ENCODE data around the gene EFHD2.
"Not testable (repeated sequence)": the region's sequence is repeated elsewhere in the genome, so short reads cannot be mapped to it uniquely, and the experiment has no call there.

The EFHD2 gene

GRCh38 chr1:15432324-15432723 is 22.6 kb downstream of the EFHD2 start:
- Histone ChIP-seq H3K27me3 (no peaks in the 10 kb centered on the region), H3K36me3 (peaks cover 0 to 29% (median 9%) of the 10 kb centered on the region in 3 donors), H3K9me3 (no peaks in the 10 kb centered on the region), H3K4me1 (no peaks in the 10 kb centered on the region), H3K27ac (no peak overlapping the region), H3K4me3 (no peak overlapping the region)
- DNase-seq: no peak
- no peak for TF ChIP-seq CTCF (IDR thresholded peaks at IDR 0.05)
- intact Hi-C loops (cut with DNase I; ENCODE audit: low total_unique reads): no loop called here

- DNase-seq: no peak
- no peak overlapping the region for H3K4me3 ChIP-seq
- no peak for TF ChIP-seq CTCF (IDR thresholded peaks at IDR 0.05)
- intact Hi-C loops (cut with DNase I; ENCODE audit: low total_unique reads): no loop called here
- H3K27ac ChIP-seq: no peak overlapping the region
- no peaks in the 10 kb centered on the region for H3K4me1 ChIP-seq
- no peaks in the 10 kb centered on the region for H3K9me3 ChIP-seq
- H3K27me3 ChIP-seq: no peaks in the 10 kb centered on the region
- peaks cover 0 to 18% (median 5%) of the 10 kb centered on the region in 3 donors for H3K36me3 ChIP-seq
Measured at GRCh38 chr1:15433471-15433870, 23.8 kb downstream of the EFHD2 start.

DNA sequence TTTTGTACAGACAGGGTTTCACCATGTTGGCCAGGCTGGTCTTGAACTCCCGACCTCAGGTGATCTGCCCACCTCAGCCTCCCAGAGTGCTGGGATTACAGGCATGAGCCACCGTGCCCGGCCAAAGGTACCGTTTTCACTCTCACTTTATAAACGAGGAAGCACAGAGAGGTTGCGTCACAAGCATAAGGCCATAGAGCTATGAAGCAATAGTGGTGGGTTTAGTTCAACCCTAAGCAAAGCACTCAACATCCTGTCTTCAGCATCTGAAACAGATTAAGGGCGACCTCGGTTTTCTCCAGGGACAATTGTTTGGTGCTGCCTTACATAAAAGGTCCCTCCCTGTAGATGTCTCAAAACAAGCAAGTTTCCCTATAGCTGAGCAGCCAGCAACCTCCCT is 25.1 kb downstream of the EFHD2 start:
- intact Hi-C loops (cut with DNase I; ENCODE audit: low total_unique reads); H3K27ac ChIP-seq; H3K4me1 ChIP-seq; H3K4me3 ChIP-seq; H3K36me3 ChIP-seq; H3K9me3 ChIP-seq; DNase-seq; H3K27me3 ChIP-seq: not testable (repeated sequence)

- Histone ChIP-seq H3K27me3 (no peaks in the 10 kb centered on the region), H3K27ac (no peak overlapping the region), H3K36me3 (peaks cover 0 to 5% (median 0%) of the 10 kb centered on the region in 3 donors), H3K4me3 (no peak overlapping the region), H3K4me1 (no peaks in the 10 kb centered on the region), H3K9me3 (no peaks in the 10 kb centered on the region)
- TF ChIP-seq CTCF (IDR thresholded peaks at IDR 0.05): no peak
- intact Hi-C loops (cut with DNase I; ENCODE audit: low total_unique reads): no loop called here
- no peak for DNase-seq
Measured at GRCh38 chr1:15435239-15436077, 25.8 kb downstream of the EFHD2 start.

DNA sequence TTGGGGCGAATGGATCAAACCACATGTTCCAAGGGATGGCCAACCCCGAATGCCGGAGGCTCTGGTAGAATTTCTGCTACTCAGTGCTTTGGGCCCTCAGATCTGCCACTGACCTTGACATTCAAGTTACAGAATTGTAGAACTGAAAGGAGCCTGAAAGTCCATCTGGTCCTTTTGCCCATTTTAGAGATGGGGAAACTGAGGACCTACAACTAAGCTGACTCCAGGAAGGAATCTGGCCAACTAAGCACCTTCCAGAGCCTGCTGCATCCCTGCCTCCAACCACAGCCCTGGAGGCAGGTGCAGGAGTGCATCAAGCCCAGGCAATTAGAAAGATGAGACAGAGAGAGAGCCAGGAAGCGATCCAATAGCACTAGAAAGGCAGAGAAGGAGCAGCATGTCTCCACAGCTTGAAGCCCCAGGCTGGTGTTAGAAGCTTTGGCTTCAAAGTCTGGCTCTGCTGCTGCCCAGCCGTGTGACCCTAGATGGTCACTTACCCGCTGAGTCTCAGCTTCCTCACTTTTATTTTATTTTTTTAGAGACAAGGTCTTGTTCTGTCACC is 27.3 kb downstream of the EFHD2 start:
- DNase-seq: no peak
- H3K36me3 ChIP-seq: no peaks in the 10 kb centered on the region
- no peak overlapping the region for H3K27ac ChIP-seq
- intact Hi-C loops (cut with DNase I; ENCODE audit: low total_unique reads): no loop called here
- TF ChIP-seq CTCF (IDR thresholded peaks at IDR 0.05): no peak
- no peaks in the 10 kb centered on the region for H3K9me3 ChIP-seq
- no peaks in the 10 kb centered on the region for H3K27me3 ChIP-seq
- H3K4me3 ChIP-seq: no peak overlapping the region
- H3K4me1 ChIP-seq: no peaks in the 10 kb centered on the region

- H3K27ac ChIP-seq: no peak overlapping the region
- H3K4me1 ChIP-seq: no peaks in the 10 kb centered on the region
- no peaks in the 10 kb centered on the region for H3K9me3 ChIP-seq
- no peaks in the 10 kb centered on the region for H3K27me3 ChIP-seq
- no peaks in the 10 kb centered on the region for H3K36me3 ChIP-seq
- intact Hi-C loops (cut with DNase I; ENCODE audit: low total_unique reads): no loop called here
- no peak for DNase-seq
- H3K4me3 ChIP-seq: no peak overlapping the region
- TF ChIP-seq CTCF (IDR thresholded peaks at IDR 0.05): no peak
Measured at GRCh38 chr1:15439325-15439724, 29.6 kb downstream of the EFHD2 start.

Data from tibial artery (tissue), 4 donors.